ENCODE data around the gene SPEM1.
A peak's percentile ranks its signal among the peaks of the same experiment; 100 is the strongest.

SPEM1 gene

DNA sequence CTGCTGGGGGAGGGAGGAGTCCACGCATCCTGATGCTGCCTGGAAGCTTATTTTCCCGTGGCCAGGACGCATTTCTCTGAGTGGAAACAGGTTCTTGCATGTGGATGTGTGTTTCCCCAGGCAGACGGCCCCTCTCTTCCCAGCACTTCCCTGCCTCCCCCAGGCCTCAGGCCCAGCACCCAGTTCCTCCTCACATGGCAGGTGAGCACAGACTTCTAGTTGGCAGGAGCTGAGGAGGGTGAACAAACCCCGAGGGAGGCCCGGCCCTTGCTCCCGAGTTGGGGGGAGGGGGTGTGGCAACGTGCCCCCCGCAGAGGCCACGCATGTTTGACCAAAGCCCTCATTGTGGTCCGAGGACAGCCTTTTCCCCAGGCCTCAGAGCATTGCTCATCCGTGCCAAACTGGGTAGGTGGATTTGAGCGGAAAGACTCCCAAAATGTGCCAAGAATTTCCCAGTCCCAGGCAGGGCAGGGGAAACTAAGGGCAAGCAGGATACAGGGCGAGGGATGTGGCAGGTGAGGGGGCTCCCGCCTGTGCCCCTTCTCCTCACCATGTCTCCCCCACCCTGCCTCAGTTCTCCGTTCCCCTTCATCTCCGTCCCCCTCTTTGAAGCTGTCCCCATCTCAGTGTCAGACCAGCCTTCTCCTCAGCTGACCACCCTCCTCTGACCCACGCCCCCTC, 1.5 kb upstream of the SPEM1 start:
- Histone ChIP-seq H2BK5ac (ENCODE audit: low read length) (peak overlapping the region; percentile 7), H2BK15ac (ENCODE audit: low read length) (no peak overlapping the region), H3K9me3 (replicated peaks in 1 of 2; ENCODE audit: control insufficient read depth in 2 of 2, insufficient read depth in 1 of 2, low read depth in 1 of 2, low read length in 2 of 2) (no peaks in the 10 kb centered on the region), H3K27me3 (ENCODE audit: control insufficient read depth in 3 of 3, insufficient read depth in 3 of 3, low read depth in 1 of 3, low read length in 3 of 3) (no peaks in the 10 kb centered on the region), H3K14ac (ENCODE audit: low read length) (no peak overlapping the region), H3K4me2 (ENCODE audit: insufficient read depth, low read length, poor library complexity, severe bottlenecking) (no peak overlapping the region), H2AK5ac (ENCODE audit: low read depth, low read length) (peak overlapping the region; percentile 9), H3K9ac (ENCODE audit: low read depth, low read length, poor library complexity) (peak overlapping the region; percentile 2), H3K4me1 (ENCODE audit: control insufficient read depth in 2 of 2, insufficient read depth in 1 of 2, low read depth in 1 of 2, low read length in 2 of 2) (peaks cover 26 to 38% of the 10 kb centered on the region in 2 donors), H3K4me3 (ENCODE audit: low read length in 2 of 2) (no peak overlapping the region), H2AFZ (ENCODE audit: low read length) (no peak overlapping the region), H4K91ac (ENCODE audit: low read depth, low read length, poor library complexity) (no peak overlapping the region), H3K4ac (ENCODE audit: low read length) (no peak overlapping the region), H3K27ac (replicated peaks; ENCODE audit: low read length) (peak overlapping the region; percentile 43), H3K36me3 (replicated peaks in 1 of 2; ENCODE audit: control insufficient read depth in 2 of 2, insufficient read depth in 2 of 2, low read length in 2 of 2) (peaks cover 30 to 51% of the 10 kb centered on the region in 2 donors), H3K18ac (ENCODE audit: low read length) (peak overlapping the region; percentile 49), H2BK12ac (ENCODE audit: low read length) (peak overlapping the region; percentile 82), H3K23ac (ENCODE audit: low read depth, low read length, poor library complexity) (no peak overlapping the region), H4K8ac (ENCODE audit: low read depth, low read length) (no peak overlapping the region), H3K79me1 (ENCODE audit: low read depth, low read length) (peaks cover 4% of the 10 kb centered on the region), H2BK120ac (ENCODE audit: low read depth, low read length) (no peak overlapping the region)
- no peak for DNase-seq (ENCODE audit: low spot score)
- no CpG with 5 or more reads among the region's 18 CpGs for WGBS, 2 donors (ENCODE audit: extremely low coverage in 2 of 2, insufficient read length in 2 of 2, insufficient replicate concordance in 1 of 2)

GRCh38 chr17:7421186-7421585, 1.1 kb downstream of the SPEM1 start:
- no peak for DNase-seq (ENCODE audit: low spot score)
- H2BK15ac ChIP-seq (ENCODE audit: low read length), result peak overlapping the region; percentile 13
- H3K9ac ChIP-seq (ENCODE audit: low read depth, low read length, poor library complexity), result no peak overlapping the region
- WGBS, 2 donors (ENCODE audit: extremely low coverage in 2 of 2, insufficient read length in 2 of 2, insufficient replicate concordance in 1 of 2), result no CpG with 5 or more reads among the region's 16 CpGs
- H2AK5ac ChIP-seq (ENCODE audit: low read depth, low read length), result peak overlapping the region; percentile 95
- no peak overlapping the region for H2AFZ ChIP-seq (ENCODE audit: low read length)
- H2BK120ac ChIP-seq (ENCODE audit: low read depth, low read length), result peak overlapping the region; percentile 6
- no peak overlapping the region for H3K4ac ChIP-seq (ENCODE audit: low read length)
- H3K4me3 ChIP-seq (ENCODE audit: low read length in 2 of 2), result no peak overlapping the region
- H3K14ac ChIP-seq (ENCODE audit: low read length), result no peak overlapping the region
- H3K18ac ChIP-seq (ENCODE audit: low read length), result peak overlapping the region; percentile 15
- H3K27me3 ChIP-seq (ENCODE audit: control insufficient read depth in 3 of 3, insufficient read depth in 3 of 3, low read depth in 1 of 3, low read length in 3 of 3), result no peaks in the 10 kb centered on the region
- peak overlapping the region; percentile 19 for H2BK12ac ChIP-seq (ENCODE audit: low read length)
- H3K36me3 ChIP-seq (replicated peaks in 1 of 2; ENCODE audit: control insufficient read depth in 2 of 2, insufficient read depth in 2 of 2, low read length in 2 of 2), result peaks cover 12 to 25% of the 10 kb centered on the region in 2 donors
- no peak overlapping the region for H2BK5ac ChIP-seq (ENCODE audit: low read length)
- H3K23ac ChIP-seq (ENCODE audit: low read depth, low read length, poor library complexity), result peak overlapping the region; percentile 6
- H4K91ac ChIP-seq (ENCODE audit: low read depth, low read length, poor library complexity), result peak overlapping the region; percentile 9
- no peak overlapping the region for H4K8ac ChIP-seq (ENCODE audit: low read depth, low read length)
- H3K4me2 ChIP-seq (ENCODE audit: insufficient read depth, low read length, poor library complexity, severe bottlenecking), result no peak overlapping the region
- H3K4me1 ChIP-seq (ENCODE audit: control insufficient read depth in 2 of 2, insufficient read depth in 1 of 2, low read depth in 1 of 2, low read length in 2 of 2), result peaks cover 26 to 38% of the 10 kb centered on the region in 2 donors
- H3K27ac ChIP-seq (replicated peaks; ENCODE audit: low read length), result no peak overlapping the region
- no peaks in the 10 kb centered on the region for H3K9me3 ChIP-seq (replicated peaks in 1 of 2; ENCODE audit: control insufficient read depth in 2 of 2, insufficient read depth in 1 of 2, low read depth in 1 of 2, low read length in 2 of 2)
- H3K79me1 ChIP-seq (ENCODE audit: low read depth, low read length), result peaks cover under 1% of the 10 kb centered on the region

- Histone ChIP-seq H2BK15ac (ENCODE audit: low read length) (no peak overlapping the region), H3K23ac (ENCODE audit: low read depth, low read length, poor library complexity) (no peak overlapping the region), H3K4me2 (ENCODE audit: insufficient read depth, low read length, poor library complexity, severe bottlenecking) (no peak overlapping the region)
Observed at GRCh38 chr17:7423679-7424078, 3.6 kb downstream of the SPEM1 start.

DNA sequence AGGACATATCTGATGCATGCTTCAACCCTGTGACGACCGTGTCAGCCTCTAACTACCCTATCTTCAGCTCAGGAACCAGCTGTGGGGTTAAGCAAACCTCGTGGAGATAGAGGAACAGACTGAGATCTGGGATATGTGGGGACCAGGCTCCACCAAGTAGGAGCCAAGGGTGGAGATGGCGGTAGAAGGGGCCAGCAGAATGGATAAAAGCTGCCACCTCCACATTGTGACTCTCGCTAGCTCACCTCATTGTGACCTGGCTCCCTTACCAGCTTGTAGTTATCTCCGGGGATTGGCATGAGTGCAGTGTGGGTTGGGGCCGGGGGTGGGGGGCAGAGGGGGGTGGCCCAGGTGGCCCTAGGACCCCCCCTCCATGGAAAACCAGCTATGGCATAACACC, 5.2 kb downstream of the SPEM1 start, which contains the start of gene SPEM2:
SPEM2 (plus strand) TSS at position 301 of the 400 bp plus-strand sequence; CDS start at position 374, 73 bp downstream.
- DNase-seq (ENCODE audit: low spot score), result no peak
- Histone ChIP-seq H2BK15ac (ENCODE audit: low read length) (peak within 1 kb of the TSS; percentile 87), H3K23ac (ENCODE audit: low read depth, low read length, poor library complexity) (peak within 1 kb of the TSS; percentile 55), H3K27me3 (ENCODE audit: control insufficient read depth in 3 of 3, insufficient read depth in 3 of 3, low read depth in 1 of 3, low read length in 3 of 3) (no peaks in the 10 kb centered on the region), H2AFZ (ENCODE audit: low read length) (no peak within 1 kb of the TSS), H3K4ac (ENCODE audit: low read length) (no peak within 1 kb of the TSS), H3K9ac (ENCODE audit: low read depth, low read length, poor library complexity) (no peak within 1 kb of the TSS), H2BK5ac (ENCODE audit: low read length) (peak within 1 kb of the TSS; percentile 39), H3K27ac (replicated peaks; ENCODE audit: low read length) (no peak within 1 kb of the TSS), H4K91ac (ENCODE audit: low read depth, low read length, poor library complexity) (no peak within 1 kb of the TSS), H3K79me1 (ENCODE audit: low read depth, low read length) (peaks cover 3% of the 10 kb centered on the region), H2BK120ac (ENCODE audit: low read depth, low read length) (no peak within 1 kb of the TSS), H3K36me3 (replicated peaks in 1 of 2; ENCODE audit: control insufficient read depth in 2 of 2, insufficient read depth in 2 of 2, low read length in 2 of 2) (no peaks in the 10 kb centered on the region), H2BK12ac (ENCODE audit: low read length) (no peak within 1 kb of the TSS), H2AK5ac (ENCODE audit: low read depth, low read length) (peak within 1 kb of the TSS; percentile 70), H3K14ac (ENCODE audit: low read length) (peak within 1 kb of the TSS; percentile 56), H3K9me3 (replicated peaks in 1 of 2; ENCODE audit: control insufficient read depth in 2 of 2, insufficient read depth in 1 of 2, low read depth in 1 of 2, low read length in 2 of 2) (no peaks in the 10 kb centered on the region), H3K18ac (ENCODE audit: low read length) (peak within 1 kb of the TSS; percentile 38), H3K4me3 (ENCODE audit: low read length in 2 of 2) (peak within 1 kb of the TSS in 1 of 2 donors; percentile 35), H3K4me2 (ENCODE audit: insufficient read depth, low read length, poor library complexity, severe bottlenecking) (no peak within 1 kb of the TSS), H4K8ac (ENCODE audit: low read depth, low read length) (no peak within 1 kb of the TSS), H3K4me1 (ENCODE audit: control insufficient read depth in 2 of 2, insufficient read depth in 1 of 2, low read depth in 1 of 2, low read length in 2 of 2) (peaks cover 6 to 13% of the 10 kb centered on the region in 2 donors)
- WGBS, 2 donors (ENCODE audit: extremely low coverage in 2 of 2, insufficient read length in 2 of 2, insufficient replicate concordance in 1 of 2), result no CpG with 5 or more reads among the region's 7 CpGs

More at GRCh38 chr17:7423679-7424078, 3.6 kb downstream of the SPEM1 start:
- Histone ChIP-seq H3K27me3 (ENCODE audit: control insufficient read depth in 3 of 3, insufficient read depth in 3 of 3, low read depth in 1 of 3, low read length in 3 of 3) (no peaks in the 10 kb centered on the region), H2AFZ (ENCODE audit: low read length) (no peak overlapping the region), H3K4me3 (ENCODE audit: low read length in 2 of 2) (no peak overlapping the region), H3K18ac (ENCODE audit: low read length) (no peak overlapping the region), H3K4ac (ENCODE audit: low read length) (no peak overlapping the region), H2AK5ac (ENCODE audit: low read depth, low read length) (no peak overlapping the region), H3K14ac (ENCODE audit: low read length) (no peak overlapping the region), H3K36me3 (replicated peaks in 1 of 2; ENCODE audit: control insufficient read depth in 2 of 2, insufficient read depth in 2 of 2, low read length in 2 of 2) (peaks cover 0 to 3% of the 10 kb centered on the region in 2 donors), H3K4me1 (ENCODE audit: control insufficient read depth in 2 of 2, insufficient read depth in 1 of 2, low read depth in 1 of 2, low read length in 2 of 2) (peaks cover 20 to 28% of the 10 kb centered on the region in 2 donors), H3K79me1 (ENCODE audit: low read depth, low read length) (peaks cover 3% of the 10 kb centered on the region), H2BK120ac (ENCODE audit: low read depth, low read length) (no peak overlapping the region), H2BK12ac (ENCODE audit: low read length) (no peak overlapping the region), H2BK5ac (ENCODE audit: low read length) (no peak overlapping the region), H4K8ac (ENCODE audit: low read depth, low read length) (no peak overlapping the region), H3K9ac (ENCODE audit: low read depth, low read length, poor library complexity) (no peak overlapping the region), H3K9me3 (replicated peaks in 1 of 2; ENCODE audit: control insufficient read depth in 2 of 2, insufficient read depth in 1 of 2, low read depth in 1 of 2, low read length in 2 of 2) (no peaks in the 10 kb centered on the region), H4K91ac (ENCODE audit: low read depth, low read length, poor library complexity) (no peak overlapping the region), H3K27ac (replicated peaks; ENCODE audit: low read length) (no peak overlapping the region)
- no peak for DNase-seq (ENCODE audit: low spot score)
- WGBS, 2 donors (ENCODE audit: extremely low coverage in 2 of 2, insufficient read length in 2 of 2, insufficient replicate concordance in 1 of 2), result no CpG with 5 or more reads among the region's 4 CpGs

Measured in neuronal stem cell (in vitro differentiated cells).